ENCODE data around the gene TAS2R3. TPM values are rescaled to one million over a fixed set of nuclear protein-coding genes. Genes with fewer than 3 reads are reported as not detected.

Gene TAS2R3
- total and polyA plus RNA-seq, 9 of the 15 experiments (the other 6 are each of a cell fraction or from before 2014, with no cell fraction given), result 0.37 to 1.9 (median 1.2) TPM; not detected in 2

DNA sequence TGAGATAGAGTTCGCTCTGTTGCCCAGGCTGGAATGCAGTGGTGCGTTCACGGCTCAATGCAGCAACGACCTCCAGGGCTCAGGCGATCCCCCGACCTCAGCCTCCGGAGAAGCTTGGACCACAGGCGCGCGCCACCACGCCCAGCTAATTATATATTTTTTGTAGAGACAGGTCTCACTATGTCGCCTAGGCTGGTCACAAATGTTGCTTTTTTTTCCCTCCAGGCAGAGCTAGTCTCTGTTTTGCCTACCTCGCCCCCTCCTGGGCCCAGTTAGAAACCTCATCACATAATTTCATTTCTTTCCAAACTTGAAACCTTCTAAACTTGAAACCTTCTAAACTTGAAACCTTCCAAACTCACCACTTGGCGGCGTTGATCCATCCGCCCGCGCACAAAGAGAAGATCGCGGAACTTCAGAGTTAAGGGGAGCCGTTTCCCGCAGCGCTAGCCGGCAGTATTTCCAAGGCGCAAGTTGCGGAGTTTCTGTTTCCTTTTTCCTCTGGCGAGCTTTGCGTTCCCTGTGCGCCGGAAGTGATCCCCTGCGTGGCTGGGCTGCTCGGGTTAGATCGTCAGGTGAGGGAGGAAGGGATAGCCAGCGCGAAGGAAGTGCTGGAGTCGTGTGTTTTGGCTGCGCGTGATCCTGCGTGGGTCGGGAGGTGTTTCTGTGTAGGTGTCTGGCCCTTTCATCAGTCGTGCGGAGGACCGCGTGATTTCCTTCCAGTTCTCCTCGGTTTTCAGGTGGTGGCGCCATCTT lies 25.9 kb upstream of the TAS2R3 start, which contains the start of gene SSBP1 (continued):
- TF ChIP-seq, protein P1, sequence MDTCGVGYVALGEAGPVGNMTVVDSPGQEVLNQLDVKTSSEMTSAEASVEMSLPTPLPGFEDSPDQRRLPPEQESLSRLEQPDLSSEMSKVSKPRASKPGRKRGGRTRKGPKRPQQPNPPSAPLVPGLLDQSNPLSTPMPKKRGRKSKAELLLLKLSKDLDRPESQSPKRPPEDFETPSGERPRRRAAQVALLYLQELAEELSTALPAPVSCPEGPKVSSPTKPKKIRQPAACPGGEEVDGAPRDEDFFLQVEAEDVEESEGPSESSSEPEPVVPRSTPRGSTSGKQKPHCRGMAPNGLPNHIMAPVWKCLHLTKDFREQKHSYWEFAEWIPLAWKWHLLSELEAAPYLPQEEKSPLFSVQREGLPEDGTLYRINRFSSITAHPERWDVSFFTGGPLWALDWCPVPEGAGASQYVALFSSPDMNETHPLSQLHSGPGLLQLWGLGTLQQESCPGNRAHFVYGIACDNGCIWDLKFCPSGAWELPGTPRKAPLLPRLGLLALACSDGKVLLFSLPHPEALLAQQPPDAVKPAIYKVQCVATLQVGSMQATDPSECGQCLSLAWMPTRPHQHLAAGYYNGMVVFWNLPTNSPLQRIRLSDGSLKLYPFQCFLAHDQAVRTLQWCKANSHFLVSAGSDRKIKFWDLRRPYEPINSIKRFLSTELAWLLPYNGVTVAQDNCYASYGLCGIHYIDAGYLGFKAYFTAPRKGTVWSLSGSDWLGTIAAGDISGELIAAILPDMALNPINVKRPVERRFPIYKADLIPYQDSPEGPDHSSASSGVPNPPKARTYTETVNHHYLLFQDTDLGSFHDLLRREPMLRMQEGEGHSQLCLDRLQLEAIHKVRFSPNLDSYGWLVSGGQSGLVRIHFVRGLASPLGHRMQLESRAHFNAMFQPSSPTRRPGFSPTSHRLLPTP (IDR thresholded peaks at IDR 0.05; ENCODE audit: borderline replicate concordance, extremely low read depth, insufficient read length), result no peak
- no peak for TF ChIP-seq U2AF1 (optimal IDR thresholded peaks at IDR 0.05; ENCODE audit: low read depth, low read length)
- TF ChIP-seq FOXA1 (IDR thresholded peaks at IDR 0.05; ENCODE audit: borderline replicate concordance), result no peak
- 0 out of 2 replicates have a peak, but pooled peaks have one; percentile 53 for TF ChIP-seq KLF6 (CRISPR knock-in tag; IDR thresholded peaks at IDR 0.05; ENCODE audit: borderline replicate concordance)
- TF ChIP-seq, protein P2, sequence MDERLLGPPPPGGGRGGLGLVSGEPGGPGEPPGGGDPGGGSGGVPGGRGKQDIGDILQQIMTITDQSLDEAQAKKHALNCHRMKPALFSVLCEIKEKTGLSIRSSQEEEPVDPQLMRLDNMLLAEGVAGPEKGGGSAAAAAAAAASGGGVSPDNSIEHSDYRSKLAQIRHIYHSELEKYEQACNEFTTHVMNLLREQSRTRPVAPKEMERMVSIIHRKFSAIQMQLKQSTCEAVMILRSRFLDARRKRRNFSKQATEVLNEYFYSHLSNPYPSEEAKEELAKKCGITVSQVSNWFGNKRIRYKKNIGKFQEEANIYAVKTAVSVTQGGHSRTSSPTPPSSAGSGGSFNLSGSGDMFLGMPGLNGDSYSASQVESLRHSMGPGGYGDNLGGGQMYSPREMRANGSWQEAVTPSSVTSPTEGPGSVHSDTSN (CRISPR knock-in tag; IDR thresholded peaks at IDR 0.05; ENCODE audit: low read depth), result no peak
- TF ChIP-seq, protein P2 (tag; conservative IDR thresholded peaks at IDR 0.05; ENCODE audit: low read depth), result peak; percentile 39; the same call in 1 of the 2 replicates
- TF ChIP-seq NR4A1 (CRISPR knock-in tag; IDR thresholded peaks at IDR 0.05), result peak; percentile 96; the same call in 1 of the 2 replicates
- TF ChIP-seq NR4A1 (tag; IDR thresholded peaks at IDR 0.05), result peak; percentile 75; the same call in 1 of the 2 replicates
- TF ChIP-seq, protein P3, sequence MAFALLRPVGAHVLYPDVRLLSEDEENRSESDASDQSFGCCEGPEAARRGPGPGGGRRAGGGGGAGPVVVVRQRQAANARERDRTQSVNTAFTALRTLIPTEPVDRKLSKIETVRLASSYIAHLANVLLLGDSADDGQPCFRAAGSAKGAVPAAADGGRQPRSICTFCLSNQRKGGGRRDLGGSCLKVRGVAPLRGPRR (CRISPR knock-in tag; IDR thresholded peaks at IDR 0.05), result no peak
- TF ChIP-seq RFX5 (IDR thresholded peaks at IDR 0.05; ENCODE audit: low read depth, low read length), result no peak
- no peak for TF ChIP-seq U2AF2 (optimal IDR thresholded peaks at IDR 0.05; ENCODE audit: low read depth, low read length)
- no peak for TF ChIP-seq ZNF551 (CRISPR knock-in tag; IDR thresholded peaks at IDR 0.05)
- TF ChIP-seq NR2C2 (CRISPR knock-in tag; IDR thresholded peaks at IDR 0.05), result peak; percentile 97
- peak; percentile 99 for TF ChIP-seq NR2C2 (tag; IDR thresholded peaks at IDR 0.05)
- TF ChIP-seq, protein P4, sequence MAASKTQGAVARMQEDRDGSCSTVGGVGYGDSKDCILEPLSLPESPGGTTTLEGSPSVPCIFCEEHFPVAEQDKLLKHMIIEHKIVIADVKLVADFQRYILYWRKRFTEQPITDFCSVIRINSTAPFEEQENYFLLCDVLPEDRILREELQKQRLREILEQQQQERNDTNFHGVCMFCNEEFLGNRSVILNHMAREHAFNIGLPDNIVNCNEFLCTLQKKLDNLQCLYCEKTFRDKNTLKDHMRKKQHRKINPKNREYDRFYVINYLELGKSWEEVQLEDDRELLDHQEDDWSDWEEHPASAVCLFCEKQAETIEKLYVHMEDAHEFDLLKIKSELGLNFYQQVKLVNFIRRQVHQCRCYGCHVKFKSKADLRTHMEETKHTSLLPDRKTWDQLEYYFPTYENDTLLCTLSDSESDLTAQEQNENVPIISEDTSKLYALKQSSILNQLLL (CRISPR knock-in tag; IDR thresholded peaks at IDR 0.05; ENCODE audit: borderline replicate concordance), result 0 out of 2 replicates have a peak, but pooled peaks have one; percentile 23
- TF ChIP-seq RFX7 (CRISPR knock-in tag; IDR thresholded peaks at IDR 0.05), result no peak
- no peak for TF ChIP-seq NUFIP1 (IDR thresholded peaks at IDR 0.05; ENCODE audit: partially characterized antibody)
- peak; percentile 28; the same call in 1 of the 2 replicates for TF ChIP-seq TCF3 (CRISPR knock-in tag; IDR thresholded peaks at IDR 0.05)
- peak; percentile 97 for TF ChIP-seq POLR2G (IDR thresholded peaks at IDR 0.05; ENCODE audit: low read depth, low read length)
- TF ChIP-seq PTRF (tag; IDR thresholded peaks at IDR 0.05), result no peak
- peak; percentile 80 for TF ChIP-seq ZNF41 (CRISPR knock-in tag; conservative IDR thresholded peaks at IDR 0.05)
